NCI-H1694 treated with DMSO at 0.1 percent for 48 hours (cell line): ENCODE data around the gene RBM7.
A peak's percentile ranks its signal among the peaks of the same experiment; 100 is the strongest.

Experiments used
- DNase-seq: peaks from one replicate; lab custom pipeline; 2025; lab: John Stamatoyannopoulos, UW

The RBM7 gene

GRCh38 chr11:114396916-114397315 lies 3.5 kb upstream of the RBM7 start:
- DNase-seq: no peak

GRCh38 chr11:114397349-114397982 lies 3.0 kb upstream of the RBM7 start:
- no peak for DNase-seq

GRCh38 chr11:114398303-114398920 lies 2.1 kb upstream of the RBM7 start:
- no peak for DNase-seq

GRCh38 chr11:114399490-114400215 lies 813 bp upstream of the RBM7 start:
- DNase-seq: no peak

- no peak for DNase-seq
Measured at GRCh38 chr11:114400915-114401223, 403 bp downstream of the RBM7 start.

- DNase-seq: no peak
Measured at GRCh38 chr11:114401311-114401710, 845 bp downstream of the RBM7 start.

- DNase-seq: no peak
Measured at GRCh38 chr11:114412946-114413345, 12.5 kb downstream of the RBM7 start.

- no peak for DNase-seq
Measured at GRCh38 chr11:114413958-114414357, 13.5 kb downstream of the RBM7 start.

- DNase-seq: no peak
Measured at GRCh38 chr11:114416441-114416961, 16.0 kb downstream of the RBM7 start.

GRCh38 chr11:114426280-114426679 lies 25.8 kb downstream of the RBM7 start:
- no peak for DNase-seq

- no peak for DNase-seq
Measured at GRCh38 chr11:114430290-114430689, 29.8 kb downstream of the RBM7 start.

GRCh38 chr11:114432893-114433292 lies 32.4 kb downstream of the RBM7 start:
- DNase-seq: no peak

GRCh38 chr11:114433376-114433775 lies 32.9 kb downstream of the RBM7 start:
- DNase-seq: no peak

GRCh38 chr11:114438303-114438702 lies 37.8 kb downstream of the RBM7 start:
- no peak for DNase-seq

GRCh38 chr11:114439229-114440120 lies 39.0 kb downstream of the RBM7 start, which contains the start of gene REXO2:
Gene REXO2 (plus strand): TSS chr11:114439467. CDS start chr11:114439529, 62 bp downstream.
- DNase-seq: peak; percentile 55

GRCh38 chr11:114440121-114440860 lies 39.8 kb downstream of the RBM7 start:
- DNase-seq: no peak

GRCh38 chr11:114440971-114441763 lies 40.7 kb downstream of the RBM7 start:
- no peak for DNase-seq

- DNase-seq: no peak
Measured at GRCh38 chr11:114441921-114442320, 41.5 kb downstream of the RBM7 start.

- no peak for DNase-seq
Measured at GRCh38 chr11:114442536-114442935, 42.1 kb downstream of the RBM7 start.

GRCh38 chr11:114447444-114447843 lies 47.0 kb downstream of the RBM7 start:
- DNase-seq: no peak

GRCh38 chr11:114447892-114448291 lies 47.4 kb downstream of the RBM7 start:
- DNase-seq: no peak
